SK-N-SH treated with all-trans-retinoic acid at 6 μM for 48 hours (cell line): ENCODE data around the gene JDP2.

Experiments
- CREB5 ChIP-seq: fragments of 250-450 bp; sonication (Bioruptor Pico); IDR thresholded peaks from 2 replicates; pipeline ENCODE4 v1.5.1; 2020; ENCODE audit warnings: low read depth, mild to moderate bottlenecking, moderate library complexity
- ESRRG ChIP-seq: fragments of 250-450 bp; sonication (Bioruptor Pico); IDR thresholded peaks from 2 replicates; pipeline ENCODE4 v1.6.1; 2021; ENCODE audit warnings: mild to moderate bottlenecking
- ISL1 ChIP-seq: fragments of 250-450 bp; sonication (Bioruptor Pico); IDR thresholded peaks from 2 replicates; pipeline ENCODE4 v2.1.2; 2022; ENCODE audit warnings: mild to moderate bottlenecking, moderate library complexity
- PATZ1 ChIP-seq: fragments of 250-450 bp; sonication (Bioruptor Pico); IDR thresholded peaks from 2 replicates; pipeline ENCODE4 v1.8.0; 2020; ENCODE audit warnings: mild to moderate bottlenecking, moderate library complexity, borderline replicate concordance
- TCF4 ChIP-seq: fragments of 250-450 bp; sonication (Bioruptor Pico); IDR thresholded peaks from 2 replicates; pipeline ENCODE4 v1.8.0; 2021; ENCODE audit warnings: mild to moderate bottlenecking, moderate library complexity, borderline replicate concordance

GRCh38 chr14:75427126-75427481 lies 718 bp upstream of the JDP2 start:
- TF ChIP-seq CREB5 (CRISPR knock-in tag): no peak
- no peak for TF ChIP-seq ESRRG (CRISPR knock-in tag)
- TF ChIP-seq TCF4 (CRISPR knock-in tag): no peak
- TF ChIP-seq PATZ1 (CRISPR knock-in tag): no peak
- no peak for TF ChIP-seq ISL1 (CRISPR knock-in tag)
